ENCODE data around the gene PLEKHM3.

Gene PLEKHM3

DNA sequence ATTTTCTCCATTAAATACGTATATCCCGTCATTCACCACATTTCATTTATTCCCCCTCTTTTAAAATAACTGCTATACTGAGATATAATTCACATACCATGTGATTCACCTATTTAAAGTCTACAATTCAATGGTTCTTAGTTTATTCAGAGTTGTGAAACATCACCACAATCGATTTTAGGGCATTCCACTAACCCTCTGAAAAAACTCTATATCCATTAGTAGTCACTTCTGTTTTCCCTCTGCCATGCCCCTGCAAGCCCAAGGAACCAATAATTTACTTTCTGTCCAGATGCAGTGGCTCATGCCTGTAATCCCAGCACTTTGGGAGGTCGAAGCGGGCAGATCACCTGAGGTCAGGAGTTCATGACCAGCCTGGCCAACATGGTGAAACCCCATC is 160.1 kb downstream of the PLEKHM3 start:
- in situ Hi-C loops (cut with HindIII; ENCODE audit: low sequenced_read_pairs) = no loop called here

DNA sequence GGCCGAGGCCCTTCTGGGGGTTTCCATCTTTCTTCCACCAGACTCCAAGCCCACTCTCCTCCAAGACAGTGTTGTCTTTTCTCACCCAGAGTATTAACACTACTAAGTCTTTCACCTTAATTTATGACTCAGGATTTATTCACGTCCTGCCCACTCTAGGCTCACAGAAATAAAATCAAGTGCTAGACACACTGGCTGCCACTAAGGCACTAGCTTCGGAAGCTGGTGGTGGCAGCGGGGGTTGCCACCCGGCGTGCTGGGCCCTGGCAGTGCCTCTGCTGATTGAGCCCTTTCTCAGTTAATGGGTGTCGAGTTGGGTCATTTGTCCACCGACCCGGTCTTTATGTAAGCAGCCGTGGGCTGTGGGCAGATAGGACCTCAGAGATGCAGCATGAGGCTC is 162.0 kb downstream of the PLEKHM3 start:
- no peak overlapping the region for H3K4me3 ChIP-seq (ENCODE audit: low read depth, low read length)
- TF ChIP-seq, protein P1, sequence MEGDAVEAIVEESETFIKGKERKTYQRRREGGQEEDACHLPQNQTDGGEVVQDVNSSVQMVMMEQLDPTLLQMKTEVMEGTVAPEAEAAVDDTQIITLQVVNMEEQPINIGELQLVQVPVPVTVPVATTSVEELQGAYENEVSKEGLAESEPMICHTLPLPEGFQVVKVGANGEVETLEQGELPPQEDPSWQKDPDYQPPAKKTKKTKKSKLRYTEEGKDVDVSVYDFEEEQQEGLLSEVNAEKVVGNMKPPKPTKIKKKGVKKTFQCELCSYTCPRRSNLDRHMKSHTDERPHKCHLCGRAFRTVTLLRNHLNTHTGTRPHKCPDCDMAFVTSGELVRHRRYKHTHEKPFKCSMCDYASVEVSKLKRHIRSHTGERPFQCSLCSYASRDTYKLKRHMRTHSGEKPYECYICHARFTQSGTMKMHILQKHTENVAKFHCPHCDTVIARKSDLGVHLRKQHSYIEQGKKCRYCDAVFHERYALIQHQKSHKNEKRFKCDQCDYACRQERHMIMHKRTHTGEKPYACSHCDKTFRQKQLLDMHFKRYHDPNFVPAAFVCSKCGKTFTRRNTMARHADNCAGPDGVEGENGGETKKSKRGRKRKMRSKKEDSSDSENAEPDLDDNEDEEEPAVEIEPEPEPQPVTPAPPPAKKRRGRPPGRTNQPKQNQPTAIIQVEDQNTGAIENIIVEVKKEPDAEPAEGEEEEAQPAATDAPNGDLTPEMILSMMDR (IDR thresholded peaks at IDR 0.05; ENCODE audit: low read depth, low read length) = no peak
- in situ Hi-C loops (cut with HindIII; ENCODE audit: low sequenced_read_pairs) = no loop called here
- no peak for DNase-seq (ENCODE audit: low read depth, low spot score)

More for the DNA sequence above, 160.1 kb downstream of the PLEKHM3 start:
- TF ChIP-seq, protein P1 (IDR thresholded peaks at IDR 0.05; ENCODE audit: low read depth, low read length) = no peak
- H3K4me3 ChIP-seq (ENCODE audit: low read depth, low read length) = no peak overlapping the region
- DNase-seq (ENCODE audit: low read depth, low spot score) = no peak

DNA sequence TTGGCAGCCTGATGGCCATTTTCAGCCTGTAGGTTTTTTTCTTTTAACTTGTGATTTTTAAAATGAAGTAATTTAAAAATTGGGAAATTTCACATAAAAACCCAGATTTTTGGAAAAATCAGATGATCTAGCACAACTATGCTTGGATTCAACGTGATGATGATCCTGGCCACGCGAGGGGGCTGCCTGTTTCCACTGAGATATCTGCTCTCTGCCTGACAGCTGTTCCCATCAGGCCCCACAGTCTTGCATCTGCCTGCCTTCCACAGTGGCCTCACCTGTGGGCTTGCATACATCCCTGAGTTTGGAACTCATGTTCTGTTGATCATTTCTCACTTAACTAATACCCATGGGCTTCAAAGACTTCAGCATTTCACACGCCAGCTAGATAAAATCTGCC is 163.5 kb downstream of the PLEKHM3 start:
- no peak overlapping the region for H3K4me3 ChIP-seq (ENCODE audit: low read depth, low read length)
- in situ Hi-C loops (cut with HindIII; ENCODE audit: low sequenced_read_pairs) = no loop called here
- DNase-seq (ENCODE audit: low read depth, low spot score) = no peak
- TF ChIP-seq, protein P1 (IDR thresholded peaks at IDR 0.05; ENCODE audit: low read depth, low read length) = no peak

DNA sequence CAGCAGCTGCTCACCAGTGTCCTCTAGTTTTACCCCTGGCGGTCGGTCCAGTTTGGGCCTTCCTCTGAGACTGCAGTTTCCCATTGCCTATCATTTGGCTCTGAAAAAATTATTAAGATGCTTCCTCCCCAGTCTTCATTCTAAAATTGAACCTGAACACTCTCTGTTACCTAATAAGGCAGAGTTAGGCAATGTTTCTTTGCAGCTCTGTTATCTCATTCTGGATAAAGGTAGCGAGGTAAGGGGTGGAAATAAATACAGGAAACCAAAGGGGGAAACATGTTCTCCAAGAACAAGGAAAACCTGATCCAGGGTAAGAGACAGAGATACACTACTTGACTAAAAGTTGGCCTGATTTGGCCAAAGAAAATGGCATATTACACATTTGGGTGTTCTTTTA is 164.6 kb downstream of the PLEKHM3 start:
- TF ChIP-seq, protein P1 (IDR thresholded peaks at IDR 0.05; ENCODE audit: low read depth, low read length) = no peak
- DNase-seq (ENCODE audit: low read depth, low spot score) = no peak
- in situ Hi-C loops (cut with HindIII; ENCODE audit: low sequenced_read_pairs) = no loop called here
- H3K4me3 ChIP-seq (ENCODE audit: low read depth, low read length) = no peak overlapping the region

DNA sequence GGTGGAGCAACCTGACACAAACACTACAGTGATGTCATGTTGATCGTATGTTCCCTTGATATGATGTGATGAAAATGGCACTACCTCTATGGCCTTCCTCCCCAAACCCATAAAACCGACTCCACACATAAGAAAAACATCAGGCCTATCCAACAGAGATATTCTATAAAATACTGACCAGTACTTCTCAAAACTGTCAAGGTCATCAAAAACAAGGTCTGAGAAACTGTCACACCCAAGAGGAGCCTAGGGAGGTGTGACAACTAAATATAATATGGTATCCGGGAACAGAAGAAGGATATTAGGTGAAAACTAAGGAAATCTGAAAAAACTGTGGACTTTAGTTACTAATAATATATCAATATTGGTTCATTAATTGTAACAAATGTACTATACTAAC is 169.7 kb downstream of the PLEKHM3 start:
- in situ Hi-C loops (cut with HindIII; ENCODE audit: low sequenced_read_pairs) = no loop called here
- no peak for DNase-seq (ENCODE audit: low read depth, low spot score)
- H3K4me3 ChIP-seq (ENCODE audit: low read depth, low read length) = no peak overlapping the region
- TF ChIP-seq, protein P1 (IDR thresholded peaks at IDR 0.05; ENCODE audit: low read depth, low read length) = no peak

DNA sequence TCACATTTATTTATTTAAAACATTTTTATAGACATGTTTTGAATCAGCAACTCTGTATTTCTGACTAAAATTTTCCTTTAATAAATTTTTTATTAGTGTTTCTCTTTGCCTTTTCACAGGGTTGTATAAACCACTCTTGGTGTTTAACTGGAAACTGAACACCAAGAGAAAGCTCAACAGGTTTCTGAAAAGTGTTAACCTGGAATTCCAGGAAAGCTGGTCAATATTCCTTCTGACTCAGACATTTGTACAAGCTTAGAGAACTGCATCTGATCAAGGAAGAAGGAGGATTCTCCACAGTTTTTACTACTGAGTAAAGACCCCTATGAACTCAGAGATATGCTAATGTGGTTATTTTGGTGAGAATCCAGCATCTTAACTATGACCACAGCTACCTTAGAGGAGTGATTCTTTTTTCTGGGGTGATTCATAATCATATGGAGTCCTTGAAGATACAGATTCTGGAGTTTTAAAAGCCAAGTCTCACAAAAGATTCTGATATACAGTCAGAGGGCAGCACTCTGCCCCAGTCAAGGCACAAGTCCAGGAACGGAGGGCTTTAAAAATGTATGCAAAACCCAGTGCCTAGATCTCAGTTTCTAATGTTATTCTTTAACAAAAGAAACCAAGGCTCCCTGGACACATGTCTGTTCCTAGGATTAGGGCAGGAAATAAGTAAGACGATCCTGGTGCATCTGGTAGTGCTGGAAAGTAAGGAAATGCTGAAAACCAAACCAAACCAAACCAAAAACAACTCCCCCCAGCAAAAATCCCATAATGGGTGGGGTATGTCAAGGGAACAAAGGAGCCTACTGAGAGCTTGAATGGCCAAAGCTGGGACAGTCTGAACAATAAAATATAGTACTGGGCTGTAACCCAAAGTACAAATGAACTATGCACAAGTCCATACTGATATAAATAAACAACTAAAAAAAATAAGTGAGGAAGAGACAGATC is 170.6 kb downstream of the PLEKHM3 start:
- DNase-seq (ENCODE audit: low read depth, low spot score) = peak; percentile 78
- TF ChIP-seq, protein P1 (IDR thresholded peaks at IDR 0.05; ENCODE audit: low read depth, low read length) = no peak
- in situ Hi-C loops (cut with HindIII; ENCODE audit: low sequenced_read_pairs) = no loop called here
- no peak overlapping the region for H3K4me3 ChIP-seq (ENCODE audit: low read depth, low read length)

Measured in astrocyte of the spinal cord (primary cell).